UCSD-AML1 (cell line): ENCODE measurements around the gene GJA9.
"Not testable (repeated sequence)": the region's sequence is repeated elsewhere in the genome, so short reads cannot be mapped to it uniquely, and the experiment has no call there.

Experiments
- DNase-seq: peaks from one replicate; lab custom pipeline; 2025; ENCODE audit not compliant: unreplicated experiment; lab: John Stamatoyannopoulos, UW

Gene GJA9

DNA sequence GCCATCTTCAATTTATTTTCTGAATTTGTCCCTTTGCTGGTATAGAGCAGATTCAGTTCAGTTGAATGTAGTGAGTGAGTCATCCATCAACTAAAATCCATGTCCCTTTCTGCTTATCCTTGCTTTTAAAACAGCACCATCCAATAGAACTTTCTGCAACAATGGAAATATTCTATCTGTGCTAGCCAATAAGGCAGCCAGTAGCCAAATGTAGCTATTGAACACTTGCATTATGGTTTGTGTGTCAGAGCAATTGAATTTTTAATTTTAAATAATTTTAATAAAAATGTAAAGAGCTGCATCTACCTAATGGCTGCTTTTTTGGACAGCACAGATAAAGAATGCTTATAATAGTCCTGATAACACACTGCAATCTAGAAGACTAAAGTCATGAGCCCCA, at the start of gene GJA9:
Gene GJA9 (minus strand): TSS at position 101 of the 400 bp plus-strand sequence. CDS start 5,489 bp downstream, outside the sequence.
- DNase-seq, result no peak

DNA sequence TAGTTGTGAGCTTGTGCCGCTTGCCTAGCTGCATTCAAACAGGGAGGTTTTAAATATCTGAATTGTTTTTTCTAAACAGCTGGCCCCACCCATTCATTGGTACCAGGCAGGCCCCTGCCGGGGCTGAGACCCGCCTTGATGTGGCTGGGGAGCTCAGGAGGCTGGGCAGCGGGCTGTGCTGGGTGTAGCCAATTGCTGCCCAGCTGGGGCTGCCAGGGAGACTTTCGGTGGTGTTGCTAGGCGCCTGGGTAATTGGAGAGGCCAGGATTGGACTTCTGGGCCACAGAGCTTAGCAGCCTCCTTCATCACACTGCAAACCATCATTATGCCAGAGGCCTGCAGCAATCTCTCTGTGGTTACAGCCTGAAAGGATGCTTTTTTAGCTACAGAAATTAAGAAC, 48.1 kb upstream of the GJA9 start:
- no peak for DNase-seq

DNA sequence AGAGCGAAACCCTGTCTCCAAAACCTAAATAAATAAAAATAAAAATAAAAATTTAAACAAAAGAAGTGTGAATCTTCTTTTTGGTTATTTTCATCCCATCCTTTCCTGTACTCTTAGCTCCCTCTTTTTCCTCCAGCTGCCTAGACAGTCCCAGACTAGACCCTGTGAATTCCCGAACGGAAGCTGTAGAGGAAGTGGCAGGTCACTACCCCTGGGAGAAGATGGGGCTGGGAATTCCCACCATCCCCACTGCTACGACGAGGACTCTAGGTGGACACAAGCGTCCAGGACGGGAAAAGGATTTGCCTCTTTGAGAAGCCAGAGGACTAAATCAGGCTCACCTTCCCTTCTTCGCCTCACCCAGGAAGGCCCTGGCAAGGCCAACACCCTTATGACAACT, 47.7 kb upstream of the GJA9 start:
- no peak for DNase-seq

DNA sequence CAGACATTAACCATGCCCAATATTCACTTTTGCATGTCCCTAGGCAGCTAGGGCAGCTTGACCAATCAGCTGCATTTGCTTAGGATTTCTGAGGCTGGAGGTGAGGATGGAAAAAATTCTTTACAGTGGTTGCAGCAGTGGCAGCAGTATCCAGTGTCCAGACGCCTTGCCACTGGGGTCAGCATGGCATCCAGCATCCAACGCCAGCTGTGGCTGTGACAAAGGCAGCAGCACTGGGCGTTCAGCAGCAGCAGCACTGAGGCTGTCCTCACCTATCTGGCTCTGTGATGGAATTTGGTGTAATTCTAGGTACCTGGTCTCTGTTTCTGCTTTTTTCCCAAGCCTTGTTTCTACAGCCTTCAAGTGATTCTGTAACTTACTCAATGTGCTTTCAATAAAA, 44.7 kb upstream of the GJA9 start:
- no peak for DNase-seq

DNA sequence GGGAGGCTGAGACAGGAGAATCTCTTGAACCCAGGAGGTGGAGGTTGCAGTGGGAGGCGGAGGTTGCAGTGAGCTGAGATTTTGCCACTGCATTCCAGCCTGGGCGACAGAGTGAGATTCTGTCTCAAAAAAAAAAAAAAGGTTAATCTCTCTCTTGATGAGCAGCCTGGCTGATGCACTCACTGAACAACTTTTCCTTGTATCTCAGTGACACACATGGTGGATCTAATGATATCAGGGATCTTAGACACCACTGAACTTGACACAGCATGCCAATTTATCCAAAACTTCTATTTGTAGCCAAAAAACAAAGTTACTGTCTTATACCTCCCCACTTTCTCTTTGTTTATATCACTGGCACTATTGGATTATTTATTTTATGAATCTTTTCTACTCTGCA, 44.0 kb upstream of the GJA9 start:
- no peak for DNase-seq

DNA sequence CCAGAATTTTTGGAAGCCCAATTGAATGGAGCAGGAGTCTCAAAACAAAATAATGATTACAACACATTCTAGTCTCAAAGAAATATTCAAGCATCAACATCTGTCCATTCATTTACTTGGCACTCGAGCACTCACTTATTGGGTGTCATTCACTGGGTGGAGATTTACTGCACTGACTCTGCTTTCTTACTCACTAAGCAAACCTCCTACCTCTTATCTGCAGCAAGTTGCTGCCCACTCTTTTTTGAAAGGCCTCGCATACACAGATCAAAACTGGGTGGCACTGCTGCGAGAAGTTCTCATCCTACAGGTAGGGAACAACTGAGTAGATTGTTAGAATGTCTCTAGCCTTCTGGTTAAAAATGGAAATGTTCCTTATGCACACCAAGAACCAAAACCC, 42.2 kb upstream of the GJA9 start:
- no peak for DNase-seq

DNA sequence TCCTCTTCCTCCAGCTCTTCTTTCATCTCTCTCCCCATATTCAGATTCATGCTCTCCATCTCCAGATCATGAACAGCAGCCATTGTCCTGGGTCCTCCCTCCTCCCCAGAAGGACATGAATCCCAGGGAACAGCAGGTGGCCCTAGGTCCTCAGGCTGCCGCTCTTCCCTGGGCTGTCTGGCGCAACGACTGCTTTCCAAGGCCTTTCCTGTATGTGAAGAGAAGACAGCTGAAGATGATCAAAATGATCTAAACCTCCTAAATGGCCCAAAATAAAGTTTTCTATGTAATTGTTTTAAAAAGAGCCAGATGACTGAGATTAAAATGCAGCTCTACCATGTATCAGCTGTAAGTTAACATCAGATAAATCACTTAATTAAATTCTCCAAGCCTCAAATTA, 37.7 kb upstream of the GJA9 start:
- DNase-seq, result no peak

DNA sequence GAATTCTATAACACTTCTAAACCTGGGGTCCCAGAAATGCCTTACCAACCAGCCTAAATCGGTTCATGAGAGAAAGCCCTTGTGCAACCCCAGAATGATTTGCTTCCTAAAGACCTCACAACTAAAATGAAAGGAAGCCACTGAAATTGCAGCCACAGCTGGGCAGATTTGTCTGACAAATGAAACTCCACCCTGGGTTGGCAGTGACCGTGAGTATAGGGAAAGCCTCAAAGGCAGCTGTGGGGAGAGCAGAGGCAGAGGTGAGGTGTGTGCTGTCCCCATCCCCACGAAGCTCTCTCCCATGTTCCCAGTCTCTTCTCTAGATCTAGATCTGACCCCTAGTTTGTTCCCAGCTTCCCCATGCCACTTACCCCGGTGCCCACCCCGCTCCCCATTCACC, 37.2 kb upstream of the GJA9 start:
- DNase-seq, result no peak

DNA sequence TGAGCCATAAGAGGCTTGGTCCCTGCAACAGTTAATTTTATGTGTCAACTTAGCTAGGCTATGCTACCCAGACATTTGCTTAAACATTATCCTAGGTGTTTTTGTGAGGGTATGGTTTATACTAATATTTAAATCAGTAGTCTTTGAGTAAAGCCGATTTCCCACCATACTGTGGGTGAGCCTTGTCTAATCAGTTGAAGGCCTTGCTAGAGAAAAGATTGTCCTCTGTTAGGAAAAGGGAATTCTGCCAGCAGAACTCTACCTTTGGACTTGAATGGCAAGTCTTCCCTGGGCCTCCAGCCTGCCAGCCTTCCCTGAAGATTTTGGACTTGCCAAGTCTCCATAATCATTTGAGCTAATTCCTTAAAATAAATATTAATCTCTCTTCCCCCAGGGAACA, 36.4 kb upstream of the GJA9 start:
- no peak for DNase-seq

DNA sequence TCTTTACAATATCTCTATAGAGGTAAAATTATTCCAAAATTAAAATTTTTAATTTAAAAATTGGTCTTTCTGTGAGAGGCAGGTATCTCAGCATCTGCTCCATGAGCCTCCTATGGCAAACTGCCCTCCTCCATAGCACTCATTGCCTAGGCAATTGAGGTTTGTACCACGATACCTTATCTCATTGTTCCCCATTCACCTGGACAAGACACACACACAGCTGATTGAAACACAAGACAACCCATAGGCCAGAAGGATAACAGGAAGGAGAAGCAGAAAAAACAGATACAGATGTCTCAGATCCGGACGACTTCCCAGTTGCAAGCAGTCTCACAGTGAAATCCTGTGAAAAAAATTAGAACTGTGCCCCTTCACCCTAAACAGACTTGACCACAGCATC, 36.0 kb upstream of the GJA9 start:
- DNase-seq, result no peak

DNA sequence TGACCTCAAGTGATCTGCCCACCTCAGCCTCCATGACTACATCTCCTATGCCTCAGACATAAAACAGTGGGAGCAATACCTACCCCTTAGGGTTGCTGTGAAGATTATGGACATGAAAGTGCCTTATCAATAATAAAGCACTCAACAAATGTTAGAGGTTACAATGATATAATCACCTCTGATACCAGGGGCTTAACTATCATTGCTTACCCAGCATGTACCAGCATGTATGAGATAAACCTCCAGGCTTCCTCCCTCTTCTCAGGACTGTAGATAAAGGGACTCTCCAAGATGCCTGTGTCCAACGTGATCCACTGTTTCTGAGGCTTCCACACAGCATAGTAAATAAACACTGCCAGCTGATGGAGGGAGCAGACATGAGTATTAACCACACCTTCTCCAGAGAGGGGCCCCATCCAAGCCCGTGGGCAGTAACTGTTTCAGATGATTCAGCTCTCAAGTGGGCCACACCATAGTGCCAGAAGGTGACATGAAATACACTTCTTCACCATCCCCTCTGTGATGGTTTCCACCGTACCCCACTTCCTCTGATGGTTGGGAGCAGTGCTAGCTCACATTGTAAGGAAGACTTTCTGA, 34.1 kb upstream of the GJA9 start:
- DNase-seq, result no peak

DNA sequence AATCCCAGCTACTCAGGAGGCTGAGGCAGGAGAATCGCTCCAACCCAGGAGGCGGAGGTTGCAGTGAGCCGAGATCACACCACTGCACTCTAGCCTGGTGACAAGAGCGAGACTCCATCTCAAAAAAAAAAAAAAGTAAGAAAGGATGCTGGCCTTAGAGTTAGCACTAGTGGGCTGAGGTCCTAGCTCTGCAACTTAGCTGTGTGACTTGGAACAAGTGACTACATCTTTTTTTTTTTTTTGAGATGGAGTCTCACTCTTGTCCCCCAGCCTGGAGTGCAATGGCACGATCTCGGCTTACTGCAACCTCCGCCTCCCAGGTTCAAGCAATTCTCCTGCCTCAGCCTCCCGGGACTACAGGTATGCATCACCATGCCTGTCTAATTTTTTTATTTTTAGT, 33.5 kb upstream of the GJA9 start:
- DNase-seq, result not testable (repeated sequence)

DNA sequence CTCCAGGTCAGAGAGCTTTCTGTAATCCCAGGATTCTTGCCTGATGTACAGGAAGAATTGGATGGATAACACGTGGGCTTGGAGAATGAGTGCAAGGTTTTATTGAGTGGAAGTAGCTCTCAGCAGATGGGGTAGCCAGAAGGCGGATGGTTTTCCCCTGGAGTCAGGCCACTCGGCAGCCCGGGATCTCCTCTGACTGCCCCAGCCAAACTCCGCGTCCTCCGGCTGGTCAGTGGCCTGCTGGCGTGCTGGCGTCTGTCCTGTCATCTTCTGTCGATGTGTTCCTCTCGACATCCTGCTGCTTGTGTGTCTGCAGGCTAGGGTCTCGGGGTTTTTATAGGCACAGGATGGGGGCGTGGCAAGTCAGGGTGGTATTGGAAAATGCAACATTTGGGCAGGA, 27.4 kb upstream of the GJA9 start:
- DNase-seq, result no peak

DNA sequence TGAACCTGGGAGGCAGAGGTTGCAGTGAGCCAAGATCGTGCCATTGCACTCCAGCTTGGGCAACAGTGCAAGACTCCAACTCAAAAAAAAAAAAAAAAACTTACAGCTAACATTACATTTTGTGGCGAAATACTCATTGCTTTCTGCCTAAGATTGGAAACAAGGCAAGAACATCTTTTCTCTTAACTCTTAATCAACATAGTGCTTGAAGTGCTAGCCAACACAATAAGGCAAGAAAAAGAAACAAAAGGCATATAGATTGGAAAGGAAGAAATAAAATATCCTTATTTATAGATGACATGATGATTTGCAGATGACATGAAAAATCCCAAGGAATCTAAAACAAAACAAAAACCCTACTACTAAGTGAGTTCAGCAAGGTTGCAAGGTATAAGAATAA, 24.6 kb upstream of the GJA9 start:
- no peak for DNase-seq

DNA sequence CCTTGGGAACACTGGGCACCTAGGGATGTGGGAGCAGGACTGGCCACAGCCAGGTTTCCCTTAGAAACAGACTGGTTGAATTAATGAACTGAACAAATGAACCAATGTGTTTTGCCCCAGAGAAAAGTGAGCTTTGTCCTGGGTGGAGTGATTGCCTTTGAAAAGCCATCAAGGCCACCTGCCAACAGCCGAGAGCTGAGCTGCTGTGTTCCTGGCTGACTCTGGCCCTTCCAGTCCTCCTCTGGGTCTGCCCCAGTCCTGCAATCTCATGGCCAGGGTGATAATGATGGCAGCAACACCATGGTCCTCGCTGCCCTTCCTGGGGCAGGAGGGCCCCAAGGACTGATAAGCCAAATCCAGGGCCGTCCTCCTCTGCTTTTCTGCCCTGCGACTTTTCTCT, 18.2 kb upstream of the GJA9 start:
- DNase-seq, result no peak

DNA sequence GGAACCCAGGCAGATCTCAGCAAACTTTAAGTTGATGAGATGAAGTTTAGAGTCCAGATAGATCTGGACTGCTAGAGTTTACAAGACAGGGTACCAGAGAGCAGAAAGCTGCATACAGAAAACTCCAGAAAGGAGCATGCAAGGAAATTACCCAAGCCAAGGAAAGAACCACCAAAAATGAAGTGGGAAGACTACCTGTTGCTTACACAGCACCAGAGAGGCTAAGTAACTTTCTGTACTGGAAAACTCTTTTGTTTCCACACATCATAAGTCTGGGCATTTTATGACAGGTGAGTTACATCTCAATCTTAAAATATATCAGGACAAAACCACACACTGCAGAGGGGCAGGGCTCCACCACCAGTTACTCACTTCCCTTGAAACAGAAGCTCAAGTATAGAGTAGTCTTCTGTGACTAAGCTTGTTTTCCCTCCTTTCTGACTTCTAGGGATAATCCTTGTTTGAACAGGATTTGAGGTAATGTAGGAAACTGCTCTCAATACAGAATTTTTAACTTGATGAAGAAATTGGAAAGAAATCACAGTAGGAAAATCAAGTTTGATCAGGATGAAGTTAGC, 17.4 kb upstream of the GJA9 start:
- no peak for DNase-seq

DNA sequence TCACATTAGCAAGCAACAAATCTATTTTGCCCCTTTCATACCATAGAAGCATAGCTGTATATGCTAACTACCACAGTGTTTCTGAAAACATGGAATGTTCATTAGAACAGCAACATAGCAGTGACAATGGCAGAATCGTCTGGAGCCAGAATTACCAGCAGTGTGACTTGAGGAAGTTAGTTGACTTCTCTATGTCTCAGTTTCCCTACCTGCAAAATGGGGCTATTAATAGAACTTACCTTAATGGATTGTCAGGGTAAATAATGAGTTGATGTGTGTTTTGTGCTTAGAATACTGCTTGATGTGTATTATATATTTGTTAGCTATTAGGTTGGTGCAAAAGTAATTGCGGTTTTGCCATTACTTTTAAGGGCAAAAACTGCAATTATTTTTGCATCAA, 14.8 kb upstream of the GJA9 start:
- no peak for DNase-seq

DNA sequence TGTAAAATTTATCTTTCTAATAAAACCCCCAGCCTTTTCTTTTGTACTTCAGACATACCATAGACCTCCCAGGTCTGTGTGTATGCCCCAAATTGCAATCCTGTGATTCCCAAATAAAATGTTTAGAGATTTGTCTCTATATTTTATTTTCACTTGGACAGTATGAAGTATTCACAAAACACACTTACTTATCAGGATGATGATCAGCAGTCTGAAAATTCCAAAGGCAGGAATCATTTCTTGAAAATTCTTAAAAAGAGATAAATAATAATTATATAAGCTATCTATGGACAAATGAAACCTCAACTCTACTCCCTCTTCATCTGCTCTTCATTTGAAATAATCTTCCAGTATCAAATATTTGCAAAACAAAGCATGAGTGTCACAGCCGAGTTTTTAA, 11.6 kb upstream of the GJA9 start:
- no peak for DNase-seq

DNA sequence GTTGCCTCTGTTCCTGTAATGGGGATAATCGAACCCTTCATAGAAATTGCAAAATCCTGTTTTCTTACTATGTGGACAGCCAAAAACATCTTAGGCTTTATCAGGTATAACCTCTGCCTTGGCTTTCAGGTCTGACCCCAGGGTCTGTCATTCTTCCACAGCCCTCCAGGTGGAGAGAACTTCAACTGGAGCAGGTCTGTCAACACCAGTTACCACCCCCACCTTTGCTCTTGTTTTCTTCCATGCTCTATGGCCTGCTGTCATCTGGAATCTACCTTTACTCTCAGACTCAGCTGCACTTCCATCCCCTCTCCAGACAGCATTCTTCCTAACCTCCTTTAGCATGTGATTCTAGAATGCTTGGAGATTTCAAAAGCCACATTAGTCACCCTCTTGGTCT, 10.4 kb upstream of the GJA9 start:
- no peak for DNase-seq

DNA sequence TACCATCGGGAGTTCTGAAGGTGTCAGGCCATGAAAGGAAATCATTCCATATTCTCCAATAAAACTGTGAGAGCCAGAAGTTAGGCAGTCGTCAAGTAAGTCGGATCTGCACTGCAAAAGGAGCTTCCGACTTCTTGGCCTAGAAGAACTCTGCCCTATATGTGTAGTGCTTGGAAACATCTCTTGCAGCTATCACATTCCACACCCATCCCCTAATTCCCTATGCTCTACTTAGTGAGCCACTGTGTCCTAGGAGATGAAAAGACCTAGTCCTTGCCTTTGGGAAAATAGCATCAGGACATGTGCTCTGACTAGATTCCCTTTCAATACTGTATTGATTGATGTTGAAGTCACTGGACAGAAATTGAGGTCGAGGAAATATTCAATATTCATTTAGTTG, 8.2 kb upstream of the GJA9 start:
- DNase-seq, result no peak

DNA sequence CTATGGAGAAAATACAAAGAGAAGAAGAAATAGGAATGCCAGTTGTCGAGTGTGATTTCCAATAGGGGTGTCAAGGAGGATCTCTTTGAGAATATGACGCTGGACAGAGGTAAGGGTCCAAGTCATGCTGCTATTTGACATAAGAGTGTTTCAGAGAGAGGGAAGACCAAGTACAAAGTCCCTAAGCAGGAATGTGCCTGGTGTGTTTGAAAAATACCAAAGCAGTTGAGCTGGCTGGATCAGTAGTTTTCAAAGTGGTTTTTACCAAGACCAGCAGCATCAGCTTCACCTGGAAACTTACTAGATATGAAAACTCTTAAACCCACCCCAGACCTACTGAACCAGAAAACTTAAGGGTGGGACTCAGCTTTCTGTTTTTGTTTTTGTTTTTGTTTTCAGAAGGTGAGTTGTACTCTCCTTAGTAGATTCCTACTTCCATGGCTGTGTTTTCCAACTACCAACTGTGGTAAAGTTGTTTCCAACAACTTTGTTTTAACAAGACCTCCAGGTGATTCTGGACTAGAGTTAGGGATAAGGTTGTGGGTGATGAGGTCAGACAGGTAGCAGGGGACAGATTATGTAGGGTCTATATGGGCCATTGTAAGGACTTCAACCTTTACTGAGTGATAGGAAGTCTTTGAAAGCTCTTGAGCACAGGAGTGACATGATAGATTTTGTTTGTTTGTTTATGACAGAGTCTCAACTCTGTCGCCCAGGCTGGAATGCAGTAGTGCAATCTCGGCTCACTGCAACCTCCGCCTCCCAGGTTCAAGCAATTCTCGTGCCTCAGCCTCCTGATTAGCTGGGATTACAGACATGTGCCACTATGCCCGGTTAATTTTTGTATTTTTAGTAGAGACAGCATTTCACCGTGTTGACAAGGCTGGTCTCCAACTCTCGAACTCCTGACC, 7.3 kb upstream of the GJA9 start:
- no peak for DNase-seq

DNA sequence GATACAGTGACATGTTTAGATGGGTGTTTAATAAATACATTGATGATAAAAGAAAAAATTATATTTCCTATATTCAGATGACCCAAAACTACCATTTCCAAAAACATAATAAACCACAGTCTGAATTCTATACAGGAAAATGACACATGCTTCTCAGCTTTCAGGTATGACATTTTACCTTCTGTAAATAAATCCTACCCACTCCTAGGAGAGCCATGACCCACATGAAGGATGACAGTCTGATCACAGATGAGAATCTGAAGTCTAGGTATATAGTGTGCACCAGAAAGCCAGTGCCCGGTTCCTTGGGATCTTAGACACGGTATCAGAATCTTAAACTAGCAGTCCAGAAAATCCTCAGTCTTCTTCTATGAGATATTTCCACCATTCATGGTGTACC, 3.7 kb upstream of the GJA9 start:
- DNase-seq, result no peak
